ENCODE measurements around the gene MMP7. TPM values are rescaled to one million over a fixed set of nuclear protein-coding genes. Genes with fewer than 3 reads are reported as not detected.

MMP7 gene
- total RNA-seq, 1 donor from 2014 or later = not detected

DNA sequence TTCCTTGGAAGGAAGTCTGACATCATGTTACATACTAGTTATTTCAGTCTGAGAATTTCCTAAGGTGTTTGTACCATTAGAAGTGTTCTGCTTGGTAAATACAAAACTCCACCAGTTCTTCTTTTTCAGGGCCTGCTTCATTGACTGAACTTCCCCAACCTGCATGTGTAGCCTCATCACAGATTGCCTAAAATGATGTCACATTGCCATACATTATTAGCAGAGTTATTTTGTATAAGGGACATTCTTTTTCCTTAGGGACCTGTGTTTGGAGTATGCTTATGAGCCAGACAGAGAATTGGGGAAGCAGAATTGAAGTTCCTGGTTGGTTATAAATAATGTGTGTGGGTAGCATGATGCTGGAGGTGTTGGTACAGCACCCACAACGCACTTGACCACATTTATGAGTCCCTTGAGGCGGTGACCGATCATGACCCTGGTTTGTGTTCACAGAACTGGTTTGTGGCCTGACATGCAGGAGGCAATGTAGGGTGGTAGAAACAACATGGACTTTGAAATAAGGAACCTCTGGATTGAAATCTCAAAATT is 16.4 kb upstream of the MMP7 start:
- no peak for TF ChIP-seq EZH2phosphoT487 (IDR thresholded peaks at IDR 0.05)
- TF ChIP-seq EZH2 (IDR thresholded peaks at IDR 0.05) = no peak
- TF ChIP-seq CTCF (IDR thresholded peaks at IDR 0.05) = no peak

GRCh38 chr11:102546427-102546826 is 15.9 kb upstream of the MMP7 start:
- peaks cover 2% of the 10 kb centered on the region for H3K27me3 Mint-ChIP-seq (ENCODE audit: insufficient read depth, low read depth)
- Histone ChIP-seq H2AFZ (replicated peaks) (no peak overlapping the region), H3K4me1 (peaks cover 4% of the 10 kb centered on the region), H4K20me1 (ENCODE audit: low read depth) (no peaks in the 10 kb centered on the region), H3K9me3 (ENCODE audit: low read depth) (no peaks in the 10 kb centered on the region), H3K4me3 (no peak overlapping the region), H3K27me3 (no peaks in the 10 kb centered on the region), H3K36me3 (no peaks in the 10 kb centered on the region), H3K79me2 (ENCODE audit: low read depth) (no peaks in the 10 kb centered on the region), H3F3A (ENCODE audit: low read depth) (no peaks in the 10 kb centered on the region), H3K4me2 (no peak overlapping the region), H3K27ac (no peak overlapping the region), H3K9ac (no peak overlapping the region)
- no peaks in the 10 kb centered on the region for H3K36me3 Mint-ChIP-seq
- no peaks in the 10 kb centered on the region for H3K9me3 Mint-ChIP-seq
- no peaks in the 10 kb centered on the region for H3K4me1 Mint-ChIP-seq
- no peak for TF ChIP-seq EZH2phosphoT487 (IDR thresholded peaks at IDR 0.05)
- DNase-seq (ENCODE audit: low spot score) = no peak
- H3K4me3 Mint-ChIP-seq = no peak overlapping the region
- no peak overlapping the region for H3K27ac Mint-ChIP-seq

More for the DNA sequence above, 16.4 kb upstream of the MMP7 start:
- Histone ChIP-seq H3K4me3 (no peak overlapping the region), H3K79me2 (ENCODE audit: low read depth) (no peaks in the 10 kb centered on the region), H3K4me1 (peaks cover 10% of the 10 kb centered on the region), H3K27ac (no peak overlapping the region), H3F3A (ENCODE audit: low read depth) (no peaks in the 10 kb centered on the region), H3K36me3 (no peaks in the 10 kb centered on the region), H3K9ac (no peak overlapping the region), H2AFZ (replicated peaks) (no peak overlapping the region), H3K9me3 (ENCODE audit: low read depth) (no peaks in the 10 kb centered on the region), H3K27me3 (no peaks in the 10 kb centered on the region), H3K4me2 (no peak overlapping the region), H4K20me1 (ENCODE audit: low read depth) (no peaks in the 10 kb centered on the region)
- Mint-ChIP-seq H3K27me3 (ENCODE audit: insufficient read depth, low read depth) (peaks cover 2% of the 10 kb centered on the region), H3K36me3 (no peaks in the 10 kb centered on the region), H3K4me1 (no peaks in the 10 kb centered on the region), H3K27ac (no peak overlapping the region), H3K4me3 (no peak overlapping the region), H3K9me3 (no peaks in the 10 kb centered on the region)
- no peak for DNase-seq (ENCODE audit: low spot score)

- no peaks in the 10 kb centered on the region for H3K36me3 Mint-ChIP-seq
- H3K79me2 ChIP-seq (ENCODE audit: low read depth) = no peaks in the 10 kb centered on the region
- no peaks in the 10 kb centered on the region for H3K9me3 Mint-ChIP-seq
- DNase-seq (ENCODE audit: low spot score) = no peak
- no peak overlapping the region for H3K4me2 ChIP-seq
- H3K9ac ChIP-seq = no peak overlapping the region
- no peaks in the 10 kb centered on the region for H3K9me3 ChIP-seq (ENCODE audit: low read depth)
- no peaks in the 10 kb centered on the region for H3K36me3 ChIP-seq
- H3K4me1 Mint-ChIP-seq = no peaks in the 10 kb centered on the region
- no peaks in the 10 kb centered on the region for H3K27me3 ChIP-seq
- no peak overlapping the region for H3K4me3 ChIP-seq
- no peak for TF ChIP-seq EZH2phosphoT487 (IDR thresholded peaks at IDR 0.05)
- no peak for TF ChIP-seq EZH2 (IDR thresholded peaks at IDR 0.05)
- TF ChIP-seq CTCF (IDR thresholded peaks at IDR 0.05) = no peak
- no peak overlapping the region for H2AFZ ChIP-seq (replicated peaks)
- no peaks in the 10 kb centered on the region for H3F3A ChIP-seq (ENCODE audit: low read depth)
- H3K27ac ChIP-seq = no peak overlapping the region
- H3K4me3 Mint-ChIP-seq = no peak overlapping the region
- no peak overlapping the region for H3K27ac Mint-ChIP-seq
- peaks cover 2% of the 10 kb centered on the region for H3K27me3 Mint-ChIP-seq (ENCODE audit: insufficient read depth, low read depth)
- no peaks in the 10 kb centered on the region for H4K20me1 ChIP-seq (ENCODE audit: low read depth)
- H3K4me1 ChIP-seq = no peaks in the 10 kb centered on the region
Observed at GRCh38 chr11:102545701-102546100, 15.2 kb upstream of the MMP7 start.

DNA sequence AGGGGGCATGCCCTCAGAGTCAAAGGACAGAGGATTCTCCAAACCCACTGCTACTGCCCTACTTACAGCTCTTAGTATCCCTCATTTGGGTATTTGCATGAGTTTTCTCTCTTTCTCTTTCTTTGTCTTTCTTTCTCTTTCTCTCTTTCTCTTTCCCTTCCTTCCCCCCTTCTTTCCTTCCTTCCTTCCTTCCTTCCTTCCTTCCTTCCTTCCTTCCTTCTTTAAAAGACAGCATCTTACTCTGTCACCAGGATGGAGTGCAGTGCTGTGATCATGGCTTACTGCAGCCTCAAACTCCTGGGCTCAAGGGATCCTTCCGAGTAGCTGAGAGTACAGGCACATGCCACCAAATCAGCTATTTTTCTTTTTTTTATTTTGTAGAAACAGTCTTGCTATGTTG is 14.0 kb upstream of the MMP7 start:
- Histone ChIP-seq H2AFZ (replicated peaks) (no peak overlapping the region), H3K36me3 (no peaks in the 10 kb centered on the region), H3K27me3 (no peaks in the 10 kb centered on the region), H3K27ac (no peak overlapping the region), H3K4me2 (no peak overlapping the region), H3K79me2 (ENCODE audit: low read depth) (no peaks in the 10 kb centered on the region), H3F3A (ENCODE audit: low read depth) (no peaks in the 10 kb centered on the region), H3K4me3 (no peak overlapping the region), H3K9ac (no peak overlapping the region), H3K4me1 (no peaks in the 10 kb centered on the region), H4K20me1 (ENCODE audit: low read depth) (no peaks in the 10 kb centered on the region), H3K9me3 (ENCODE audit: low read depth) (no peaks in the 10 kb centered on the region)
- Mint-ChIP-seq H3K36me3 (no peaks in the 10 kb centered on the region), H3K27ac (no peak overlapping the region), H3K4me1 (no peaks in the 10 kb centered on the region), H3K9me3 (no peaks in the 10 kb centered on the region), H3K4me3 (no peak overlapping the region), H3K27me3 (ENCODE audit: insufficient read depth, low read depth) (peaks cover 2% of the 10 kb centered on the region)
- no peak for DNase-seq (ENCODE audit: low spot score)
- TF ChIP-seq EZH2 (IDR thresholded peaks at IDR 0.05) (no peak), CTCF (IDR thresholded peaks at IDR 0.05) (no peak), EZH2phosphoT487 (IDR thresholded peaks at IDR 0.05) (no peak)

Data from neural progenitor cell (in vitro differentiated cells).